Lower leg skin (tissue), 4 donors: Measurements from ENCODE around the gene DSC1. TPM values are rescaled to one million over a fixed set of nuclear protein-coding genes. Genes with fewer than 3 reads are reported as not detected.

ENCODE experiments used
- DNase-seq, 2 donors: peaks; one replicate each; pipeline ENCODE4 v3.0.0-alpha.2; 2019; ENCODE audit warnings: low spot score in 2 of 2
- H3K4me3 ChIP-seq: fragments of 200-600 bp; sonication (generic); 2 replicates; pipeline ENCODE4 v1.5.1; 2017; ENCODE audit warnings: mild to moderate bottlenecking, low read depth; ENCODE audit not compliant: poor library complexity, severe bottlenecking
- CTCF ChIP-seq, 3 donors: fragments of 450-650 bp; IDR thresholded peaks; one replicate each; pipeline ENCODE4 v1.5.1; 2016; ENCODE audit warnings: antibody characterized with exemption in 3 of 3, mild to moderate bottlenecking in 3 of 3, moderate library complexity in 2 of 3
- POLR2A ChIP-seq, 2 donors: fragments of 450-650 bp; IDR thresholded peaks; one replicate each; pipeline ENCODE4 v1.6.1; 2016 to 2017; ENCODE audit warnings: antibody characterized with exemption in 2 of 2, mild to moderate bottlenecking in 1 of 2, moderate library complexity in 1 of 2
- WGBS, 2 donors: methylation state at CpG; one replicate each; pipeline ENCODE4 v1.1.5; 2018; 5-methylcytosine and 5-hydroxymethylcytosine counted together
- intact Hi-C: fragments of 100-400 bp; cut with DNase I; formaldehyde crosslinking; loops from one replicate; pipeline ENCODE4 v1.15.0; 2023; ENCODE audit warnings: low total_unique reads
- total RNA-seq, 4 donors: library from RNA; depleted of rRNA; stranded (reverse); fragments of >200 nt; gene quantifications; one replicate each; pipeline ENCODE4 v1.1.0, GENCODE V29; 2016

The DSC1 gene
- total RNA-seq, 4 donors from 2014 or later: 519 to 1,039 (median 786) TPM

GRCh38 chr18:31162419-31162793 is 250 bp downstream of the DSC1 start:
- H3K4me3 ChIP-seq: no peak overlapping the region
- TF ChIP-seq CTCF (IDR thresholded peaks at IDR 0.05) (no peak), POLR2A (IDR thresholded peaks at IDR 0.05) (no peak)
- no peak for DNase-seq
- intact Hi-C loops: no loop called here
- WGBS, 2 donors: 27 to 41% methylated on average over 5 of the region's 5 CpGs

GRCh38 chr18:31161757-31162418 is 768 bp downstream of the DSC1 start:
- 52 to 58% methylated on average over 2 of the region's 2 CpGs for WGBS, 2 donors
- H3K4me3 ChIP-seq: no peak overlapping the region
- DNase-seq: no peak
- intact Hi-C loops: no loop called here
- TF ChIP-seq CTCF (IDR thresholded peaks at IDR 0.05) (no peak), POLR2A (IDR thresholded peaks at IDR 0.05) (no peak)

GRCh38 chr18:31156821-31157763 is 5.6 kb downstream of the DSC1 start:
- no peak for TF ChIP-seq POLR2A (IDR thresholded peaks at IDR 0.05)
- no peak for TF ChIP-seq CTCF (IDR thresholded peaks at IDR 0.05)
- no peak overlapping the region for H3K4me3 ChIP-seq
- intact Hi-C loops: no loop called here
- 45 to 55% methylated on average over 13 of the region's 13 CpGs for WGBS, 2 donors
- DNase-seq: peak in 1 of 2 donors; percentile 39

- DNase-seq: no peak
- TF ChIP-seq CTCF (IDR thresholded peaks at IDR 0.05) (no peak), POLR2A (IDR thresholded peaks at IDR 0.05) (no peak)
- intact Hi-C loops: no loop called here
- H3K4me3 ChIP-seq: no peak overlapping the region
- WGBS, 2 donors: 68 to 74% methylated on average over 4 of the region's 4 CpGs
Observed at GRCh38 chr18:31155498-31155897, 7.2 kb downstream of the DSC1 start.

- DNase-seq: no peak
- no peak for TF ChIP-seq CTCF (IDR thresholded peaks at IDR 0.05)
- TF ChIP-seq POLR2A (IDR thresholded peaks at IDR 0.05): no peak
- H3K4me3 ChIP-seq: no peak overlapping the region
- intact Hi-C loops: no loop called here
- 33 to 35% methylated on average over 2 of the region's 2 CpGs for WGBS, 2 donors
Observed at GRCh38 chr18:31154181-31154580, 8.5 kb downstream of the DSC1 start.
